LNCaP clone FGC (cell line): ENCODE data around the gene RAC3.

Experiments used
- DNase-seq: peaks from one replicate; pipeline ENCODE4 v3.0.0-alpha.2; 2011; ENCODE audit warnings: low read depth
- H3K4me3 ChIP-seq: 2 replicates; pipeline ENCODE4 v1.5.1; 2011; ENCODE audit warnings: mild to moderate bottlenecking, low read depth, low read length, control low read depth
- CTCF ChIP-seq: IDR thresholded peaks from 2 replicates; pipeline ENCODE4 v1.5.1; 2012; ENCODE audit warnings: mild to moderate bottlenecking; ENCODE audit not compliant: control insufficient read depth, insufficient read depth; ENCODE audit errors: extremely low read depth

Gene RAC3

GRCh38 chr17:82083009-82083408 lies 51.5 kb downstream of the RAC3 start:
- no peak overlapping the region for H3K4me3 ChIP-seq
- TF ChIP-seq CTCF, result no peak
- no peak for DNase-seq
